Neural cell (in vitro differentiated cells): ENCODE results near the gene OTULINL. TPM values are rescaled to one million over a fixed set of nuclear protein-coding genes. Genes with fewer than 3 reads are reported as not detected.
A peak's percentile ranks its signal among the peaks of the same experiment; 100 is the strongest.

Experiments used
- H2AFZ ChIP-seq: fragments of 200-600, 300-800 bp; sonication (generic), shearing (Covaris generic); 2 replicates; pipeline ENCODE4 v1.6.0; 2014; ENCODE audit warnings: low read depth, mild to moderate bottlenecking, antibody characterized with exemption, low read length, moderate library complexity
- H3F3A ChIP-seq: fragments of 200-600 bp; shearing (Covaris generic); 2 replicates; pipeline ENCODE4 v1.6.1; 2016; ENCODE audit warnings: mild to moderate bottlenecking, moderate library complexity, mixed read lengths, antibody characterized with exemption, low read length; ENCODE audit not compliant: insufficient read depth, poor library complexity, severe bottlenecking
- H3K27ac ChIP-seq: fragments of 200-600, 300-800 bp; sonication (generic), shearing (Covaris generic); 2 replicates; pipeline ENCODE4 v1.5.1; 2014; ENCODE audit warnings: mild to moderate bottlenecking, low read length, moderate library complexity
- H3K27me3 ChIP-seq: fragments of 300-800, 200-600 bp; sonication (generic), shearing (Covaris generic); 2 replicates; pipeline ENCODE4 v1.6.0; 2014; ENCODE audit warnings: mild to moderate bottlenecking, low read depth, low read length, moderate library complexity; ENCODE audit not compliant: insufficient read depth
- H3K36me3 ChIP-seq: fragments of 300-800, 200-600 bp; sonication (generic), shearing (Covaris generic); 2 replicates; pipeline ENCODE4 v1.5.1; 2014; ENCODE audit warnings: mild to moderate bottlenecking, antibody characterized with exemption, low read length, moderate library complexity; ENCODE audit not compliant: insufficient read depth
- H3K4me2 ChIP-seq: fragments of 300-800, 200-600 bp; sonication (generic), shearing (Covaris generic); 2 replicates; pipeline ENCODE4 v1.6.0; 2014; ENCODE audit warnings: mild to moderate bottlenecking, low read length
- H3K4me3 ChIP-seq: fragments of 300-800, 200-600 bp; sonication (generic), shearing (Covaris generic); 2 replicates; pipeline ENCODE4 v1.5.1; 2014; ENCODE audit warnings: mild to moderate bottlenecking, low read length, moderate library complexity
- H3K79me2 ChIP-seq: fragments of 200-600 bp; shearing (Covaris generic); replicated peaks from 2 replicates; pipeline ENCODE4 v1.6.0; 2014; ENCODE audit warnings: mild to moderate bottlenecking, low read length, moderate library complexity; ENCODE audit not compliant: insufficient read depth
- H3K9ac ChIP-seq: fragments of 300-800, 200-600 bp; sonication (generic), shearing (Covaris generic); 2 replicates; pipeline ENCODE4 v1.6.1; 2016; ENCODE audit warnings: mild to moderate bottlenecking, low read length, mixed read lengths
- H3K9me2 ChIP-seq: fragments of 200-600 bp; shearing (Covaris generic); 2 replicates; pipeline ENCODE4 v1.6.1; 2016; ENCODE audit warnings: mild to moderate bottlenecking, low read length, mixed read lengths; ENCODE audit not compliant: insufficient read depth
- H3K9me3 ChIP-seq: fragments of 200-600, 300-800 bp; sonication (generic), shearing (Covaris generic); 2 replicates; pipeline ENCODE4 v1.6.1; 2016; ENCODE audit warnings: mild to moderate bottlenecking, mixed run types, low read length, moderate library complexity, mixed read lengths
- H4K20me1 ChIP-seq: fragments of 200-600 bp; shearing (Covaris generic); 2 replicates; pipeline ENCODE4 v1.6.1; 2016; ENCODE audit warnings: mild to moderate bottlenecking, mixed run types; ENCODE audit not compliant: insufficient read depth
- EP300 ChIP-seq: fragments of 450-650 bp; conservative IDR thresholded peaks from 2 replicates; pipeline ENCODE4 v1.6.1; 2014; ENCODE audit warnings: antibody characterized with exemption, mild to moderate bottlenecking, moderate library complexity; ENCODE audit not compliant: poor library complexity, severe bottlenecking
- EZH2 ChIP-seq: fragments of 200-600, 300-800 bp; shearing (Covaris generic), sonication (generic); IDR thresholded peaks from 2 replicates; pipeline ENCODE4 v1.6.1; 2014; ENCODE audit warnings: antibody characterized with exemption, low read length, borderline replicate concordance, mild to moderate bottlenecking; ENCODE audit not compliant: insufficient read depth, poor library complexity, severe bottlenecking
- MXI1 ChIP-seq: fragments of 450-650 bp; conservative IDR thresholded peaks from 2 replicates; pipeline ENCODE4 v1.6.1; 2014; ENCODE audit warnings: antibody characterized with exemption, mild to moderate bottlenecking; ENCODE audit not compliant: poor library complexity, severe bottlenecking
- POLR2AphosphoS5 ChIP-seq: IDR thresholded peaks from 2 replicates; pipeline ENCODE4 v1.6.1; 2012
- RAD21 ChIP-seq: fragments of 450-650 bp; conservative IDR thresholded peaks from 2 replicates; pipeline ENCODE4 v1.6.1; 2014; ENCODE audit warnings: antibody characterized with exemption, mild to moderate bottlenecking, moderate library complexity
- SMC3 ChIP-seq: fragments of 450-650 bp; conservative IDR thresholded peaks from 2 replicates; pipeline ENCODE4 v1.6.1; 2014; ENCODE audit warnings: antibody characterized with exemption, mild to moderate bottlenecking, moderate library complexity; ENCODE audit not compliant: poor library complexity
- TAF1 ChIP-seq: IDR thresholded peaks from 2 replicates; pipeline ENCODE4 v1.6.1; 2012; ENCODE audit warnings: low read depth
- polyA plus RNA-seq: library from polyadenylated mRNA; depleted of rRNA; stranded (reverse); fragments of >200 nt; gene quantifications from 2 replicates; pipeline ENCODE4 v1.2.3, GENCODE V29; 2014
- TF ChIP-seq, protein P1 (sequence below): IDR thresholded peaks from 2 replicates; pipeline ENCODE4 v1.6.1; 2012; ENCODE audit warnings: borderline replicate concordance
- TF ChIP-seq, protein P2 (sequence below): fragments of 450-650 bp; IDR thresholded peaks from 2 replicates; pipeline ENCODE4 v1.5.1; 2014; ENCODE audit warnings: antibody characterized with exemption, mild to moderate bottlenecking, moderate library complexity; ENCODE audit not compliant: poor library complexity, severe bottlenecking

The OTULINL gene
- polyA plus RNA-seq, 1 donor from 2014 or later, result 7.2 TPM

DNA sequence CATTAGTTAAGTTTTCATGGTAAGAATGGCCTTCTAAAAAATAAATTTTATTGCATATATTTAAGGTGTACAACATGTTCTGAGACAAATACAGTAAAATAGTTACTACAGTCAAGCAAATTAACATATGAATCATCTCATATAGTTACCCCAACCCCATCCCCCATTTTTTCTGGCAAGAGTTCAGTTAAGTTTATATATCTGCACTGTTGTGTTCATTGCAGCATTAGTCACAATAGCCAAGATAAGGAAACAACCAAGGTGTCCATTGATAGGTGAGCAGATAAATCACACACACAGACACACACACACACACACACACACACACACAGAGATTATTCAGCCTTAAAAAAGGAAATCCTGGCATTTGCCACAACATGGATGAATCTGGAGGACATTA lies 45.7 kb downstream of the OTULINL start:
- Histone ChIP-seq H3K4me3 (no peak overlapping the region), H3F3A (no peaks in the 10 kb centered on the region), H3K9me2 (no peaks in the 10 kb centered on the region), H3K9ac (no peak overlapping the region), H3K36me3 (no peaks in the 10 kb centered on the region), H3K4me2 (no peak overlapping the region), H3K9me3 (no peaks in the 10 kb centered on the region), H4K20me1 (no peaks in the 10 kb centered on the region), H2AFZ (no peak overlapping the region), H3K79me2 (no peaks in the 10 kb centered on the region), H3K27ac (no peak overlapping the region), H3K27me3 (no peaks in the 10 kb centered on the region)
- TF ChIP-seq, protein P1, sequence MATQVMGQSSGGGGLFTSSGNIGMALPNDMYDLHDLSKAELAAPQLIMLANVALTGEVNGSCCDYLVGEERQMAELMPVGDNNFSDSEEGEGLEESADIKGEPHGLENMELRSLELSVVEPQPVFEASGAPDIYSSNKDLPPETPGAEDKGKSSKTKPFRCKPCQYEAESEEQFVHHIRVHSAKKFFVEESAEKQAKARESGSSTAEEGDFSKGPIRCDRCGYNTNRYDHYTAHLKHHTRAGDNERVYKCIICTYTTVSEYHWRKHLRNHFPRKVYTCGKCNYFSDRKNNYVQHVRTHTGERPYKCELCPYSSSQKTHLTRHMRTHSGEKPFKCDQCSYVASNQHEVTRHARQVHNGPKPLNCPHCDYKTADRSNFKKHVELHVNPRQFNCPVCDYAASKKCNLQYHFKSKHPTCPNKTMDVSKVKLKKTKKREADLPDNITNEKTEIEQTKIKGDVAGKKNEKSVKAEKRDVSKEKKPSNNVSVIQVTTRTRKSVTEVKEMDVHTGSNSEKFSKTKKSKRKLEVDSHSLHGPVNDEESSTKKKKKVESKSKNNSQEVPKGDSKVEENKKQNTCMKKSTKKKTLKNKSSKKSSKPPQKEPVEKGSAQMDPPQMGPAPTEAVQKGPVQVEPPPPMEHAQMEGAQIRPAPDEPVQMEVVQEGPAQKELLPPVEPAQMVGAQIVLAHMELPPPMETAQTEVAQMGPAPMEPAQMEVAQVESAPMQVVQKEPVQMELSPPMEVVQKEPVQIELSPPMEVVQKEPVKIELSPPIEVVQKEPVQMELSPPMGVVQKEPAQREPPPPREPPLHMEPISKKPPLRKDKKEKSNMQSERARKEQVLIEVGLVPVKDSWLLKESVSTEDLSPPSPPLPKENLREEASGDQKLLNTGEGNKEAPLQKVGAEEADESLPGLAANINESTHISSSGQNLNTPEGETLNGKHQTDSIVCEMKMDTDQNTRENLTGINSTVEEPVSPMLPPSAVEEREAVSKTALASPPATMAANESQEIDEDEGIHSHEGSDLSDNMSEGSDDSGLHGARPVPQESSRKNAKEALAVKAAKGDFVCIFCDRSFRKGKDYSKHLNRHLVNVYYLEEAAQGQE, result no peak
- TF ChIP-seq SMC3 (no peak), RAD21 (no peak), MXI1 (no peak), TAF1 (no peak), POLR2AphosphoS5 (no peak), EZH2 (no peak), EP300 (no peak)
- TF ChIP-seq, protein P2, sequence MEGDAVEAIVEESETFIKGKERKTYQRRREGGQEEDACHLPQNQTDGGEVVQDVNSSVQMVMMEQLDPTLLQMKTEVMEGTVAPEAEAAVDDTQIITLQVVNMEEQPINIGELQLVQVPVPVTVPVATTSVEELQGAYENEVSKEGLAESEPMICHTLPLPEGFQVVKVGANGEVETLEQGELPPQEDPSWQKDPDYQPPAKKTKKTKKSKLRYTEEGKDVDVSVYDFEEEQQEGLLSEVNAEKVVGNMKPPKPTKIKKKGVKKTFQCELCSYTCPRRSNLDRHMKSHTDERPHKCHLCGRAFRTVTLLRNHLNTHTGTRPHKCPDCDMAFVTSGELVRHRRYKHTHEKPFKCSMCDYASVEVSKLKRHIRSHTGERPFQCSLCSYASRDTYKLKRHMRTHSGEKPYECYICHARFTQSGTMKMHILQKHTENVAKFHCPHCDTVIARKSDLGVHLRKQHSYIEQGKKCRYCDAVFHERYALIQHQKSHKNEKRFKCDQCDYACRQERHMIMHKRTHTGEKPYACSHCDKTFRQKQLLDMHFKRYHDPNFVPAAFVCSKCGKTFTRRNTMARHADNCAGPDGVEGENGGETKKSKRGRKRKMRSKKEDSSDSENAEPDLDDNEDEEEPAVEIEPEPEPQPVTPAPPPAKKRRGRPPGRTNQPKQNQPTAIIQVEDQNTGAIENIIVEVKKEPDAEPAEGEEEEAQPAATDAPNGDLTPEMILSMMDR, result no peak

DNA sequence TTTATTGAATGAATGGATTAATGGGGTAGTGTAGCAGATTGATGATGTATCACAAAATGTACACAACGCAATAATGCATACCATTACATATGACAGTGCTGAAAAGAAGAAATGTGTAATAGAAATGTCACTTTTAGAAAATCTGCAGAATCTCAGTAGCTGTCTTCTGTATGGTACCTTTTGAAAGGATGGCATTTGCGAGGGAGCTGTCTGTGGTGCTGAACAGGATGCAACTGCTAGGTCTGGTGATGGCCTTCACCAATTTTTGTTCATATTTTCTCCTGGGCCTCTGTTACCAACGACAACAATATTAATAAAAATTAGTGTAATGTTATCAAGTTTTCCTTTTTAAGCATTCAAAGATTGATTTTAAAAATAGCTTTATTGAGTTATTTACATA lies 46.8 kb downstream of the OTULINL start:
- Histone ChIP-seq H3F3A (no peaks in the 10 kb centered on the region), H4K20me1 (no peaks in the 10 kb centered on the region), H3K27ac (no peak overlapping the region), H3K9me2 (no peaks in the 10 kb centered on the region), H3K36me3 (no peaks in the 10 kb centered on the region), H3K9me3 (no peaks in the 10 kb centered on the region), H3K4me2 (no peak overlapping the region), H3K27me3 (no peaks in the 10 kb centered on the region), H2AFZ (no peak overlapping the region), H3K79me2 (no peaks in the 10 kb centered on the region), H3K9ac (no peak overlapping the region), H3K4me3 (no peak overlapping the region)
- no peak for TF ChIP-seq RAD21
- TF ChIP-seq, protein P1, result peak; percentile 27
